Measurements from ENCODE around the gene HOXA11. TPM values are rescaled to one million over a fixed set of nuclear protein-coding genes. Genes with fewer than 3 reads are reported as not detected.

The HOXA11 gene
- total RNA-seq, 1 donor from 2014 or later = not detected

GRCh38 chr7:27154901-27155815 lies 29.9 kb downstream of the HOXA11 start:
- peaks cover 30% of the 10 kb centered on the region for H3K4me1 ChIP-seq
- TF ChIP-seq CTCF (IDR thresholded peaks at IDR 0.05) = no peak
- no peaks in the 10 kb centered on the region for H3K9me3 ChIP-seq
- H3K27ac ChIP-seq = peak overlapping the region; percentile 79
- intact Hi-C loops (cut with DNase I) = loop anchor here (5.0 kb wide), 1 partner anchor 783 kb away; no protein-coding TSS in a partner anchor
- no peaks in the 10 kb centered on the region for H3K36me3 ChIP-seq
- peak; percentile 63 for DNase-seq
- peak overlapping the region; percentile 55 for H3K4me3 ChIP-seq
- ATAC-seq = no peak
- H3K27me3 ChIP-seq = peaks cover 93% of the 10 kb centered on the region

- no peak overlapping the region for H3K27ac ChIP-seq
- ATAC-seq (no peak), DNase-seq (no peak)
- TF ChIP-seq CTCF (IDR thresholded peaks at IDR 0.05) = no peak
- no peaks in the 10 kb centered on the region for H3K9me3 ChIP-seq
- intact Hi-C loops (cut with DNase I) = no loop called here
- H3K27me3 ChIP-seq = peaks cover 91% of the 10 kb centered on the region
- no peaks in the 10 kb centered on the region for H3K36me3 ChIP-seq
- H3K4me1 ChIP-seq = peaks cover 27% of the 10 kb centered on the region
- no peak overlapping the region for H3K4me3 ChIP-seq
These were observed 30.7 kb downstream of the HOXA11 start for GRCh38 chr7:27154369-27154768.

- no peak for TF ChIP-seq CTCF (IDR thresholded peaks at IDR 0.05)
- intact Hi-C loops (cut with DNase I) = no loop called here
- DNase-seq = no peak
- Histone ChIP-seq H3K4me3 (no peak overlapping the region), H3K36me3 (no peaks in the 10 kb centered on the region), H3K27me3 (peaks cover 93% of the 10 kb centered on the region), H3K4me1 (peaks cover 27% of the 10 kb centered on the region), H3K27ac (no peak overlapping the region), H3K9me3 (no peaks in the 10 kb centered on the region)
- ATAC-seq = no peak
These were observed 31.5 kb downstream of the HOXA11 start for GRCh38 chr7:27153526-27153925.

GRCh38 chr7:27152816-27153442 lies 32.1 kb downstream of the HOXA11 start:
- peaks cover 93% of the 10 kb centered on the region for H3K27me3 ChIP-seq

More at GRCh38 chr7:27152816-27153442, 32.1 kb downstream of the HOXA11 start:
- no peak for TF ChIP-seq CTCF (IDR thresholded peaks at IDR 0.05)
- Histone ChIP-seq H3K4me3 (peak overlapping the region; percentile 70), H3K4me1 (peaks cover 31% of the 10 kb centered on the region), H3K36me3 (no peaks in the 10 kb centered on the region), H3K27ac (peak overlapping the region; percentile 88), H3K9me3 (no peaks in the 10 kb centered on the region)
- DNase-seq (no peak), ATAC-seq (no peak)
- intact Hi-C loops (cut with DNase I) = no loop called here

All from upper lobe of right lung (tissue), 1 donor.